Prostate gland (tissue), 2 donors: ENCODE results near the gene ZNF609.

Experiments used
- POLR2A ChIP-seq: fragments of 450-650 bp; IDR thresholded peaks from one replicate; pipeline ENCODE4 v1.6.1; 2016; ENCODE audit warnings: antibody characterized with exemption, mild to moderate bottlenecking
- POLR2AphosphoS5 ChIP-seq: sonication (generic); formaldehyde crosslinking; IDR thresholded peaks from one replicate; pipeline ENCODE4 v1.6.1; 2017; ENCODE audit warnings: antibody characterized with exemption
- TF ChIP-seq, protein P1 (sequence below), 4 experiments: fragments of 200-600 bp in 2 of 4; fragments of 450-650 bp in 2 of 4; sonication (generic) in 2 of 4; IDR thresholded peaks; 1 replicate in 3 of 4; 2 replicates in 1 of 4; pipeline ENCODE4 v1.5.1; 2016 to 2019; ENCODE audit warnings: antibody characterized with exemption in 4 of 4, mild to moderate bottlenecking in 2 of 4, moderate library complexity in 2 of 4

- TF ChIP-seq, protein P1, sequence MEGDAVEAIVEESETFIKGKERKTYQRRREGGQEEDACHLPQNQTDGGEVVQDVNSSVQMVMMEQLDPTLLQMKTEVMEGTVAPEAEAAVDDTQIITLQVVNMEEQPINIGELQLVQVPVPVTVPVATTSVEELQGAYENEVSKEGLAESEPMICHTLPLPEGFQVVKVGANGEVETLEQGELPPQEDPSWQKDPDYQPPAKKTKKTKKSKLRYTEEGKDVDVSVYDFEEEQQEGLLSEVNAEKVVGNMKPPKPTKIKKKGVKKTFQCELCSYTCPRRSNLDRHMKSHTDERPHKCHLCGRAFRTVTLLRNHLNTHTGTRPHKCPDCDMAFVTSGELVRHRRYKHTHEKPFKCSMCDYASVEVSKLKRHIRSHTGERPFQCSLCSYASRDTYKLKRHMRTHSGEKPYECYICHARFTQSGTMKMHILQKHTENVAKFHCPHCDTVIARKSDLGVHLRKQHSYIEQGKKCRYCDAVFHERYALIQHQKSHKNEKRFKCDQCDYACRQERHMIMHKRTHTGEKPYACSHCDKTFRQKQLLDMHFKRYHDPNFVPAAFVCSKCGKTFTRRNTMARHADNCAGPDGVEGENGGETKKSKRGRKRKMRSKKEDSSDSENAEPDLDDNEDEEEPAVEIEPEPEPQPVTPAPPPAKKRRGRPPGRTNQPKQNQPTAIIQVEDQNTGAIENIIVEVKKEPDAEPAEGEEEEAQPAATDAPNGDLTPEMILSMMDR (IDR thresholded peaks at IDR 0.05): no peak
- TF ChIP-seq POLR2AphosphoS5 (no peak), POLR2A (no peak)
Measured at GRCh38 chr15:64696481-64696880, 236.1 kb downstream of the ZNF609 start.
